Astrocyte of the spinal cord (primary cell): ENCODE results near the gene TMEM242.

Experiments used
- DNase-seq: peaks from one replicate; pipeline ENCODE4 v3.0.0; 2011; ENCODE audit warnings: low read depth, low spot score
- H3K4me3 ChIP-seq: 2 replicates; pipeline ENCODE4 v1.5.1; 2011; ENCODE audit warnings: low read depth, mild to moderate bottlenecking, low read length, moderate library complexity
- CTCF ChIP-seq: IDR thresholded peaks from 2 replicates; pipeline ENCODE4 v1.5.1; 2012; ENCODE audit warnings: low read depth, mild to moderate bottlenecking, low read length, inconsistent platforms
- in situ Hi-C: cut with HindIII; loops from 2 replicates; pipeline ENCODE4 v1.10.0; 2017; ENCODE audit warnings: low sequenced_read_pairs

TMEM242 gene

GRCh38 chr6:157326979-157327378 lies 3.7 kb upstream of the TMEM242 start:
- no peak for DNase-seq
- in situ Hi-C loops, result no loop called here
- H3K4me3 ChIP-seq, result no peak overlapping the region
- TF ChIP-seq CTCF, result no peak

- peak; percentile 36 for DNase-seq
- in situ Hi-C loops, result no loop called here
- no peak overlapping the region for H3K4me3 ChIP-seq
- no peak for TF ChIP-seq CTCF
These were observed 1.9 kb upstream of the TMEM242 start for GRCh38 chr6:157325069-157325805.

GRCh38 chr6:157323966-157324300 lies 614 bp upstream of the TMEM242 start:
- in situ Hi-C loops, result no loop called here
- peak overlapping the region; percentile 97 for H3K4me3 ChIP-seq
- DNase-seq, result peak; percentile 89
- peak; percentile 25 for TF ChIP-seq CTCF

GRCh38 chr6:157322792-157323254 lies 496 bp downstream of the TMEM242 start:
- peak overlapping the region; percentile 97 for H3K4me3 ChIP-seq
- DNase-seq, result no peak
- TF ChIP-seq CTCF, result no peak
- in situ Hi-C loops, result no loop called here

- peak; percentile 88 for DNase-seq
- TF ChIP-seq CTCF, result no peak
- in situ Hi-C loops, result no loop called here
- no peak overlapping the region for H3K4me3 ChIP-seq
These were observed 6.2 kb downstream of the TMEM242 start for GRCh38 chr6:157316871-157317814.

GRCh38 chr6:157314705-157315321 lies 8.5 kb downstream of the TMEM242 start:
- DNase-seq, result peak; percentile 81
- H3K4me3 ChIP-seq, result no peak overlapping the region
- in situ Hi-C loops, result no loop called here
- TF ChIP-seq CTCF, result peak; percentile 80
